Caco-2 (cell line): ENCODE results near the gene TSBP1. TPM values are rescaled to one million over a fixed set of nuclear protein-coding genes. Genes with fewer than 3 reads are reported as not detected.

ENCODE experiments used
- BruUV-seq: library from RNA; stranded (reverse); fragments of 400-500 nt; replicated peaks from 2 replicates; lab custom pipeline; 2021; lab: Mats Ljungman, UMichigan
- CTCF ChIA-PET: fragments of 300-600 bp; sonication (Branson Sonifier 250); formaldehyde crosslinking; loops from one replicate; lab custom pipeline; 2022; ENCODE audit warnings: antibody characterized with exemption; lab: Charles Lee
- POLR2A ChIA-PET: fragments of 300-600 bp; sonication (Branson Sonifier 250); formaldehyde crosslinking; loops from one replicate; lab custom pipeline; 2022; ENCODE audit warnings: antibody characterized with exemption; lab: Charles Lee
- DNase-seq, 2 experiments: peaks; one replicate each; pipeline versions ENCODE4 v3.0.0 to v3.0.0-alpha.2; 2020 to 2022
- H3K27me3 ChIP-seq: replicated peaks from 2 replicates; pipeline ENCODE4 v1.6.0; 2011; ENCODE audit warnings: low read length; ENCODE audit not compliant: control insufficient read depth, insufficient read depth
- H3K36me3 ChIP-seq: 2 replicates; pipeline ENCODE4 v1.5.1; 2011; ENCODE audit warnings: low read length; ENCODE audit not compliant: control insufficient read depth, insufficient read depth
- H3K4me1 ChIP-seq: fragments of 250-450 bp; sonication (Bioruptor Pico); 2 replicates; pipeline ENCODE4 v1.5.1; 2020; ENCODE audit warnings: mild to moderate bottlenecking
- H3K4me3 ChIP-seq: 2 replicates; pipeline ENCODE4 v1.5.1; 2011; ENCODE audit warnings: low read depth, mild to moderate bottlenecking, control low read depth, low read length
- H3K9me3 ChIP-seq: fragments of 250-450 bp; sonication (Bioruptor Pico); 2 replicates; pipeline ENCODE4 v1.5.1; 2020; ENCODE audit warnings: mild to moderate bottlenecking, moderate library complexity
- H3K27ac Mint-ChIP-seq: one replicate; pipeline ENCODE4 v1.8.0; 2022; ENCODE audit warnings: mixed read lengths; ENCODE audit not compliant: unreplicated experiment
- H3K27me3 Mint-ChIP-seq: one replicate; pipeline ENCODE4 v1.8.0; 2022; ENCODE audit warnings: mixed read lengths; ENCODE audit not compliant: insufficient read depth, unreplicated experiment
- H3K36me3 Mint-ChIP-seq: one replicate; pipeline ENCODE4 v1.8.0; 2022; ENCODE audit warnings: mild to moderate bottlenecking, mixed read lengths; ENCODE audit not compliant: insufficient read depth, unreplicated experiment
- H3K4me1 Mint-ChIP-seq: one replicate; pipeline ENCODE4 v1.8.0; 2022; ENCODE audit warnings: low read depth, mixed read lengths; ENCODE audit not compliant: unreplicated experiment
- H3K4me3 Mint-ChIP-seq: one replicate; pipeline ENCODE4 v1.8.0; 2022; ENCODE audit warnings: mild to moderate bottlenecking, moderate library complexity, mixed read lengths; ENCODE audit not compliant: unreplicated experiment
- H3K9me3 Mint-ChIP-seq: one replicate; pipeline ENCODE4 v1.8.0; 2022; ENCODE audit warnings: mixed read lengths; ENCODE audit not compliant: unreplicated experiment
- intact Hi-C: fragments of 100-400 bp; cut with micrococcal nuclease; formaldehyde crosslinking; loops from one replicate; pipeline ENCODE4 v1.10.0; 2022; ENCODE audit not compliant: unreplicated experiment
- total RNA-seq: library from RNA; stranded (reverse); gene quantifications from 2 replicates; pipeline ENCODE4 v1.2.3, GENCODE V29; 2022
- TF ChIP-seq, protein P1 (sequence below), 2 experiments: fragments of 200-600 bp in 1 of 2; IDR thresholded peaks; 1 replicate in 1 of 2; 2 replicates in 1 of 2; pipeline versions ENCODE4 v1.5.1 to v1.8.0; 2011 to 2022; ENCODE audit warnings: antibody characterized with exemption in 1 of 2, control low read depth in 1 of 2, inconsistent platforms in 1 of 2, low read depth in 1 of 2, low read length in 1 of 2, mild to moderate bottlenecking in 1 of 2, moderate library complexity in 1 of 2; ENCODE audit not compliant: insufficient read depth in 1 of 2, severe bottlenecking in 1 of 2, unreplicated experiment in 1 of 2

TSBP1 gene
- total RNA-seq, 1 experiment from 2014 or later, result not detected

DNA sequence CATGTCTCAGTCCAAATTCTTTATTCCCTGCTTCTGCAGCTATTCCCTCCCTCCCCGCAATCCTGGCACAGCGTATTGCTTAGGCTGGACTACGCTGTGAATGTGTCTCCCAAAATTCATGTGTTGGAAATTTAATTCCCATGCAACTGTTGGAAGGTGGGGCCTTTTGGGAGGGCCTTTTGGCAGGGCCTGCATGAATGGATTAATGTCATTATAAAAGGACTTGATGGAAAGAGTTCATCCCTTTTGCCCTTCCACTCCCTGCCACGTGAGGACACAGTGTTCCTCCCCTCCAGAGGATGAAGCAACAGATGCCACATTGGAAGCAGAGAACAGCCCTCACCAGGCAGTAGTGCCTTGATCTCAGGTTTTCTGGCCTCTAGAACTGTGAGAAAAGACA lies 127.4 kb downstream of the TSBP1 start:
- Mint-ChIP-seq H3K9me3 (no peaks in the 10 kb centered on the region), H3K4me1 (peaks cover 7% of the 10 kb centered on the region), H3K4me3 (no peak overlapping the region), H3K27me3 (no peaks in the 10 kb centered on the region), H3K36me3 (no peaks in the 10 kb centered on the region), H3K27ac (no peak overlapping the region)
- Histone ChIP-seq H3K36me3 (no peaks in the 10 kb centered on the region), H3K9me3 (peaks cover 3% of the 10 kb centered on the region; the same call in 1 of the 2 replicates), H3K27me3 (no peaks in the 10 kb centered on the region), H3K4me3 (no peak overlapping the region), H3K4me1 (no peaks in the 10 kb centered on the region)
- no peak for DNase-seq
- CTCF ChIA-PET, result interaction anchor here (0.6 kb wide), 1 partner anchor 66 kb away, joined by 17 read pairs; the partner anchor contains the start of gene RNF5
- POLR2A ChIA-PET, result no interaction called here
- intact Hi-C loops, result loop anchor here (10.0 kb wide), 1 partner anchor 551 kb away; no protein-coding TSS in a partner anchor
- BruUV-seq, result no TSS peak
- TF ChIP-seq, protein P1, sequence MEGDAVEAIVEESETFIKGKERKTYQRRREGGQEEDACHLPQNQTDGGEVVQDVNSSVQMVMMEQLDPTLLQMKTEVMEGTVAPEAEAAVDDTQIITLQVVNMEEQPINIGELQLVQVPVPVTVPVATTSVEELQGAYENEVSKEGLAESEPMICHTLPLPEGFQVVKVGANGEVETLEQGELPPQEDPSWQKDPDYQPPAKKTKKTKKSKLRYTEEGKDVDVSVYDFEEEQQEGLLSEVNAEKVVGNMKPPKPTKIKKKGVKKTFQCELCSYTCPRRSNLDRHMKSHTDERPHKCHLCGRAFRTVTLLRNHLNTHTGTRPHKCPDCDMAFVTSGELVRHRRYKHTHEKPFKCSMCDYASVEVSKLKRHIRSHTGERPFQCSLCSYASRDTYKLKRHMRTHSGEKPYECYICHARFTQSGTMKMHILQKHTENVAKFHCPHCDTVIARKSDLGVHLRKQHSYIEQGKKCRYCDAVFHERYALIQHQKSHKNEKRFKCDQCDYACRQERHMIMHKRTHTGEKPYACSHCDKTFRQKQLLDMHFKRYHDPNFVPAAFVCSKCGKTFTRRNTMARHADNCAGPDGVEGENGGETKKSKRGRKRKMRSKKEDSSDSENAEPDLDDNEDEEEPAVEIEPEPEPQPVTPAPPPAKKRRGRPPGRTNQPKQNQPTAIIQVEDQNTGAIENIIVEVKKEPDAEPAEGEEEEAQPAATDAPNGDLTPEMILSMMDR (IDR thresholded peaks at IDR 0.05; ENCODE audit: insufficient read depth in 1 of 2, low read depth in 1 of 2, low read length in 1 of 2, severe bottlenecking in 1 of 2, unreplicated experiment in 1 of 2), result no peak

Other genes with a start within 250 kb of the TSBP1 start
- 61.5 and 64.9 TPM in 2 replicates for gene ATF6B, start 243.7 kb downstream of the TSBP1 start, total RNA-seq
- 8.9 and 9.1 TPM in 2 replicates for gene FKBPL, start 241.6 kb downstream of the TSBP1 start, total RNA-seq
- 2.0 and 3.6 TPM in 2 replicates for gene PRRT1, start 220.0 kb downstream of the TSBP1 start, total RNA-seq
- gene PPT2, start 217.8 kb downstream of the TSBP1 start, total RNA-seq, result 80.8 and 92.5 TPM in 2 replicates
- gene EGFL8, start 207.3 kb downstream of the TSBP1 start, total RNA-seq, result 44.6 and 45.0 TPM in 2 replicates
- 60.4 and 61.9 TPM in 2 replicates for gene AGPAT1, start 195.8 kb downstream of the TSBP1 start, total RNA-seq
- 64.7 and 70.7 TPM in 2 replicates for gene RNF5, start 193.5 kb downstream of the TSBP1 start, total RNA-seq
- 8.3 and 10.3 TPM in 2 replicates for gene AGER, start 187.7 kb downstream of the TSBP1 start, total RNA-seq
- 96.3 and 96.5 TPM in 2 replicates for gene PBX2, start 181.7 kb downstream of the TSBP1 start, total RNA-seq
- gene GPSM3, start 179.3 kb downstream of the TSBP1 start, total RNA-seq, result 0.41 and 0.67 TPM in 2 replicates
- gene NOTCH4, start 147.8 kb downstream of the TSBP1 start, total RNA-seq, result 0.30 and 0.43 TPM in 2 replicates
- not detected in 2 replicates for gene BTNL2, start 35.3 kb upstream of the TSBP1 start, total RNA-seq
- not detected in 2 replicates for gene HLA-DRA, start 68.0 kb upstream of the TSBP1 start, total RNA-seq
- gene HLA-DRB5, start 158.4 kb upstream of the TSBP1 start, total RNA-seq, result not detected in 2 replicates
- gene HLA-DRB1, start 217.9 kb upstream of the TSBP1 start, total RNA-seq, result not detected in 2 replicates